ENCODE measurements around the gene LRRC58. TPM values are rescaled to one million over a fixed set of nuclear protein-coding genes. Genes with fewer than 3 reads are reported as not detected.

Gene LRRC58
- total RNA-seq (2021; ENCODE audit: unreplicated experiment) (29.5 TPM), Bru-seq, nascent RNA (percentile 94 among the genes with signal in this experiment), BruChase-seq, experiment 1, labeled RNA remaining after a 2-hour chase (percentile 98 among the genes with signal in this experiment), BruChase-seq, experiment 2, labeled RNA remaining after a 6-hour chase (percentile 98 among the genes with signal in this experiment)
- polyA plus RNA-seq (2012; ENCODE audit: insufficient read length), result 8.2 TPM
- long read RNA-seq, full-length matches to known transcripts, result 61 of 76 reads
- long read RNA-seq, partial matches to known transcripts, result 0 of 76 reads
- long read RNA-seq, other reads (novel, unspliced or antisense), result 15 of 76 reads

DNA sequence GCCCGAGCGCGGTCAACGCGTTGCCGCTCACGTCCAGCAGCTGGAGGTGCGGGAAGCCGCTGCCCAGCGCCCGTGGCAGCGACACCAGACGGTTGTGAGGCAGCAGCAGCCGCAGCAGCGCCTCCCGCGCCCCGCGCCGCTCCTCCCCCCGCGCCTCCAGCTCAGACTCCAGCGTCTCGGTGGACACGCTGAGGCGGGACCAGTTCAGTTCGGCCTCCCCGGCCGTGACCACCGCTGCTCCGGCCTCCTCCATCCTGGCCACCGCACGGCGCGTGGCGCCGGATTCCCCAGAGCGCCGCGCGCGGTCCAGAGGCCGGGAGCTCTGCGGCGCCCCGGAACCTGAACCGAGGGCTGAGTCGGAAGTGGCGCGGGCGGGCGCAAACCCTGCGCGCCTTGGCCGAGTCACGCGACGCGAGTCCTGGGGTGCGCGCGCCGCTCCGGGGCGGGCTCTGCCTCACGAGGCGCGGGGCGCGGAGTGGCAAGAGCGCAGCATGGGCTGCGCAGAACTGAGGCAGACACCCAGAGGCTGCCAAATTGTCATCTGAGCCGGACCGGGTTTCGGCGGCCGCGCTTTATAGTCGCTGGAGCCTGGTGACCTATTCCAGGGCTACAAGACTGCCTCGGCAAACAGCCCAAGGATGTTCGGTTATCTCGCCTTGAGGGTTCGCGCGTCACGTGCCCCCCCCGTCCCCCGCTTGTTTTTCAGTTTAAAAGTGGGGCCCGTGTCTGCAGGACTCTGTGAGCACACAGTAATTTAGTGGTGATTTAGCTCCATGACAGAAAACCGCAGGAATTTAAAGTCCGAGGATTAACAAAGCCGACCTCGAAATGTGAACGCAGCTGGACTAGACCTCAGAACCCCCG, at the start of gene LRRC58:
TSS of gene LRRC58 (minus strand) at position 364 of the 864 bp plus-strand sequence. CDS start at position 253, 111 bp downstream.
- in situ Hi-C loops (cut with HindIII; ENCODE audit: low pct_unique_long_range_greater_than_20kb, low sequenced_read_pairs), result no loop called here
- H3K27ac ChIP-seq (ENCODE audit: low read length), result peak within 1 kb of the TSS; percentile 94
- H3K27me3 ChIP-seq (ENCODE audit: control insufficient read depth, insufficient read depth, low read length), result no peaks in the 10 kb centered on the region; the same call in 1 of the 2 replicates
- intact Hi-C loops (cut with micrococcal nuclease; ENCODE audit: unreplicated experiment), result loop anchor here (5.0 kb wide), 1 partner anchor 107 kb away; no protein-coding TSS in a partner anchor
- TSS peak; percentile 97 for BruUV-seq (replicated peaks)
- H3K36me3 ChIP-seq (ENCODE audit: control insufficient read depth, insufficient read depth, low read length), result peaks cover 9% of the 10 kb centered on the region
- DNase-seq (ENCODE audit: low read depth, low spot score) (peak; percentile 58), ATAC-seq (peak; percentile 97)
- H3K4me1 ChIP-seq (ENCODE audit: control insufficient read depth, insufficient read depth, low read length), result peaks cover 30% of the 10 kb centered on the region
- TF ChIP-seq, protein P1, sequence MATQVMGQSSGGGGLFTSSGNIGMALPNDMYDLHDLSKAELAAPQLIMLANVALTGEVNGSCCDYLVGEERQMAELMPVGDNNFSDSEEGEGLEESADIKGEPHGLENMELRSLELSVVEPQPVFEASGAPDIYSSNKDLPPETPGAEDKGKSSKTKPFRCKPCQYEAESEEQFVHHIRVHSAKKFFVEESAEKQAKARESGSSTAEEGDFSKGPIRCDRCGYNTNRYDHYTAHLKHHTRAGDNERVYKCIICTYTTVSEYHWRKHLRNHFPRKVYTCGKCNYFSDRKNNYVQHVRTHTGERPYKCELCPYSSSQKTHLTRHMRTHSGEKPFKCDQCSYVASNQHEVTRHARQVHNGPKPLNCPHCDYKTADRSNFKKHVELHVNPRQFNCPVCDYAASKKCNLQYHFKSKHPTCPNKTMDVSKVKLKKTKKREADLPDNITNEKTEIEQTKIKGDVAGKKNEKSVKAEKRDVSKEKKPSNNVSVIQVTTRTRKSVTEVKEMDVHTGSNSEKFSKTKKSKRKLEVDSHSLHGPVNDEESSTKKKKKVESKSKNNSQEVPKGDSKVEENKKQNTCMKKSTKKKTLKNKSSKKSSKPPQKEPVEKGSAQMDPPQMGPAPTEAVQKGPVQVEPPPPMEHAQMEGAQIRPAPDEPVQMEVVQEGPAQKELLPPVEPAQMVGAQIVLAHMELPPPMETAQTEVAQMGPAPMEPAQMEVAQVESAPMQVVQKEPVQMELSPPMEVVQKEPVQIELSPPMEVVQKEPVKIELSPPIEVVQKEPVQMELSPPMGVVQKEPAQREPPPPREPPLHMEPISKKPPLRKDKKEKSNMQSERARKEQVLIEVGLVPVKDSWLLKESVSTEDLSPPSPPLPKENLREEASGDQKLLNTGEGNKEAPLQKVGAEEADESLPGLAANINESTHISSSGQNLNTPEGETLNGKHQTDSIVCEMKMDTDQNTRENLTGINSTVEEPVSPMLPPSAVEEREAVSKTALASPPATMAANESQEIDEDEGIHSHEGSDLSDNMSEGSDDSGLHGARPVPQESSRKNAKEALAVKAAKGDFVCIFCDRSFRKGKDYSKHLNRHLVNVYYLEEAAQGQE (IDR thresholded peaks at IDR 0.05; ENCODE audit: insufficient read depth in 1 of 2, low read depth in 2 of 2, low read length in 1 of 2), result 0 out of 4 replicates have a peak, but pooled peaks of 1 of the 2 experiments have one; percentile 36
- TF ChIP-seq, protein P2, sequence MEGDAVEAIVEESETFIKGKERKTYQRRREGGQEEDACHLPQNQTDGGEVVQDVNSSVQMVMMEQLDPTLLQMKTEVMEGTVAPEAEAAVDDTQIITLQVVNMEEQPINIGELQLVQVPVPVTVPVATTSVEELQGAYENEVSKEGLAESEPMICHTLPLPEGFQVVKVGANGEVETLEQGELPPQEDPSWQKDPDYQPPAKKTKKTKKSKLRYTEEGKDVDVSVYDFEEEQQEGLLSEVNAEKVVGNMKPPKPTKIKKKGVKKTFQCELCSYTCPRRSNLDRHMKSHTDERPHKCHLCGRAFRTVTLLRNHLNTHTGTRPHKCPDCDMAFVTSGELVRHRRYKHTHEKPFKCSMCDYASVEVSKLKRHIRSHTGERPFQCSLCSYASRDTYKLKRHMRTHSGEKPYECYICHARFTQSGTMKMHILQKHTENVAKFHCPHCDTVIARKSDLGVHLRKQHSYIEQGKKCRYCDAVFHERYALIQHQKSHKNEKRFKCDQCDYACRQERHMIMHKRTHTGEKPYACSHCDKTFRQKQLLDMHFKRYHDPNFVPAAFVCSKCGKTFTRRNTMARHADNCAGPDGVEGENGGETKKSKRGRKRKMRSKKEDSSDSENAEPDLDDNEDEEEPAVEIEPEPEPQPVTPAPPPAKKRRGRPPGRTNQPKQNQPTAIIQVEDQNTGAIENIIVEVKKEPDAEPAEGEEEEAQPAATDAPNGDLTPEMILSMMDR (IDR thresholded peaks at IDR 0.05), result peak; percentile 68
- TF ChIP-seq SIN3A (IDR thresholded peaks at IDR 0.05; ENCODE audit: borderline replicate concordance, insufficient read depth, low read depth, low read length), result no peak; the same call in 1 of the 2 replicates
- peak; percentile 87 for TF ChIP-seq TCF7L2 (IDR thresholded peaks at IDR 0.05; ENCODE audit: low read depth, low read length)
- peak; percentile 90 for TF ChIP-seq POLR2AphosphoS5 (IDR thresholded peaks at IDR 0.05; ENCODE audit: low read depth, low read length)
- ChIA-PET CTCF (interaction anchor here (0.5 kb wide), 2 partner anchors 409 to 451 kb away, joined by 3 to 11 read pairs; no protein-coding TSS in a partner anchor), POLR2A (no interaction called here)
- no peaks in the 10 kb centered on the region for H3K9me3 ChIP-seq (ENCODE audit: control insufficient read depth, insufficient read depth, low read depth, low read length)
- peak within 1 kb of the TSS; percentile 82 to 95 for H3K4me3 ChIP-seq (ENCODE audit: low read depth in 2 of 2, low read length in 2 of 2)

DNA sequence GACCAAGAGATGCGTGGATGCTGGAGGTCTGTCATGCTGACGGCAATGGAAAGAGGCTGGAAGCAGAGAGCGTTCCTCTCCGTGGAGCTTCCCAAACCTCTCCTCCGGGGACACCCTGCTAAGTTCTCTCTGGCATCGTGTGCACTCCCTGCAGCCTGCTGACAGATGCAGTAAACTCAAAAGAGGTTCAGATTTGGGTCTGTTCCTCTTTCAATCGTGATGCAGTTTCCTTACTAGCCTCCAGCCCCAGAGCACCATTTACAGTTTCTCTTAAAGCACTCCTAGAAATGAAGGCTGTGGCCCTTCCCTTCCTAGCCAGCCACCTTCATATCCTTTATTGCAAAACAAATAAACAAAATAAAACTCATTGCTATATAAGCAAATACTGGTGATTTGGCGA, 47.3 kb upstream of the LRRC58 start:
- Histone ChIP-seq H3K27ac (ENCODE audit: low read length) (no peak overlapping the region), H3K36me3 (ENCODE audit: control insufficient read depth, insufficient read depth, low read length) (no peaks in the 10 kb centered on the region), H3K27me3 (ENCODE audit: control insufficient read depth, insufficient read depth, low read length) (peaks cover 26% of the 10 kb centered on the region), H3K4me1 (ENCODE audit: control insufficient read depth, insufficient read depth, low read length) (no peaks in the 10 kb centered on the region), H3K9me3 (ENCODE audit: control insufficient read depth, insufficient read depth, low read depth, low read length) (no peaks in the 10 kb centered on the region), H3K4me3 (ENCODE audit: low read depth in 2 of 2, low read length in 2 of 2) (no peak overlapping the region)
- ChIA-PET CTCF (no interaction called here), POLR2A (no interaction called here)
- in situ Hi-C loops (cut with HindIII; ENCODE audit: low pct_unique_long_range_greater_than_20kb, low sequenced_read_pairs) (no loop called here), intact Hi-C loops (cut with micrococcal nuclease; ENCODE audit: unreplicated experiment) (no loop called here)
- TF ChIP-seq SIN3A (IDR thresholded peaks at IDR 0.05; ENCODE audit: borderline replicate concordance, insufficient read depth, low read depth, low read length) (no peak), TCF7L2 (IDR thresholded peaks at IDR 0.05; ENCODE audit: low read depth, low read length) (no peak), POLR2AphosphoS5 (IDR thresholded peaks at IDR 0.05; ENCODE audit: low read depth, low read length) (no peak)
- TF ChIP-seq, protein P2 (IDR thresholded peaks at IDR 0.05), result no peak
- TF ChIP-seq, protein P1 (IDR thresholded peaks at IDR 0.05; ENCODE audit: insufficient read depth in 1 of 2, low read depth in 2 of 2, low read length in 1 of 2), result no peak
- DNase-seq (ENCODE audit: low read depth, low spot score), result no peak
- BruUV-seq (replicated peaks), result no TSS peak
- no peak for ATAC-seq
